ENCODE results near the gene C11orf65. TPM values are rescaled to one million over a fixed set of nuclear protein-coding genes. Genes with fewer than 3 reads are reported as not detected.
A peak's percentile ranks its signal among the peaks of the same experiment; 100 is the strongest.
"Not testable (repeated sequence)": the region's sequence is repeated elsewhere in the genome, so short reads cannot be mapped to it uniquely, and the experiment has no call there.

Gene C11orf65
- total RNA-seq, 1 donor from 2014 or later: 0.70 TPM

DNA sequence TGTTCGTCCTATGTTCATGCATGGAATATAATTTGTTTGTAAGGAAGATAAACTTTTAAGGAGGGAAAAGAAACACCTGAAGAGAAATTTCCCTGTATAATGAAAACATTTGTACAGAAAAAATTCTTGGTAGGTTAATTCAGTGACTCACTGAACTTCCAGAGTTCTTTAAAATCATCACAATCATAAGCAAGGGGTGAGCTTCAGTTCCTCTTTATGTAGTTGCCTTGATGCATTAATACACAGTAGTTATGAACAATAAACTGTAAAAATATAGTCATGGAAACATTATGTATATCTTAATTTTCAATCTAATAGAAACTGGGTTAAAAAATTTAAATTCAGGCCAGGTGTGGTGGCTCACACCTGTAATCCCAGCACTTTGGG lies 1.1 kb upstream of the C11orf65 start:
- Mint-ChIP-seq H3K36me3 (no peaks in the 10 kb centered on the region), H3K9me3 (no peaks in the 10 kb centered on the region), H3K4me1 (ENCODE audit: unreplicated experiment) (peaks cover 4% of the 10 kb centered on the region), H3K27ac (peak overlapping the region; percentile 100), H3K27me3 (no peaks in the 10 kb centered on the region), H3K4me3 (peak overlapping the region; percentile 99)
- no peak for DNase-seq (ENCODE audit: extremely low spot score, unreplicated experiment)
- TF ChIP-seq, protein P1, sequence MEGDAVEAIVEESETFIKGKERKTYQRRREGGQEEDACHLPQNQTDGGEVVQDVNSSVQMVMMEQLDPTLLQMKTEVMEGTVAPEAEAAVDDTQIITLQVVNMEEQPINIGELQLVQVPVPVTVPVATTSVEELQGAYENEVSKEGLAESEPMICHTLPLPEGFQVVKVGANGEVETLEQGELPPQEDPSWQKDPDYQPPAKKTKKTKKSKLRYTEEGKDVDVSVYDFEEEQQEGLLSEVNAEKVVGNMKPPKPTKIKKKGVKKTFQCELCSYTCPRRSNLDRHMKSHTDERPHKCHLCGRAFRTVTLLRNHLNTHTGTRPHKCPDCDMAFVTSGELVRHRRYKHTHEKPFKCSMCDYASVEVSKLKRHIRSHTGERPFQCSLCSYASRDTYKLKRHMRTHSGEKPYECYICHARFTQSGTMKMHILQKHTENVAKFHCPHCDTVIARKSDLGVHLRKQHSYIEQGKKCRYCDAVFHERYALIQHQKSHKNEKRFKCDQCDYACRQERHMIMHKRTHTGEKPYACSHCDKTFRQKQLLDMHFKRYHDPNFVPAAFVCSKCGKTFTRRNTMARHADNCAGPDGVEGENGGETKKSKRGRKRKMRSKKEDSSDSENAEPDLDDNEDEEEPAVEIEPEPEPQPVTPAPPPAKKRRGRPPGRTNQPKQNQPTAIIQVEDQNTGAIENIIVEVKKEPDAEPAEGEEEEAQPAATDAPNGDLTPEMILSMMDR (conservative IDR thresholded peaks at IDR 0.05): no peak

- peak overlapping the region; percentile 100 for H3K27ac Mint-ChIP-seq
- peaks cover 4% of the 10 kb centered on the region for H3K4me1 Mint-ChIP-seq (ENCODE audit: unreplicated experiment)
- no peaks in the 10 kb centered on the region for H3K27me3 Mint-ChIP-seq
- H3K9me3 Mint-ChIP-seq: no peaks in the 10 kb centered on the region
- H3K4me3 Mint-ChIP-seq: peak overlapping the region; percentile 99
- TF ChIP-seq, protein P1 (conservative IDR thresholded peaks at IDR 0.05): no peak
- H3K36me3 Mint-ChIP-seq: no peaks in the 10 kb centered on the region
- no peak for DNase-seq (ENCODE audit: extremely low spot score, unreplicated experiment)
Observed at GRCh38 chr11:108466405-108466804, 924 bp downstream of the C11orf65 start.

DNA sequence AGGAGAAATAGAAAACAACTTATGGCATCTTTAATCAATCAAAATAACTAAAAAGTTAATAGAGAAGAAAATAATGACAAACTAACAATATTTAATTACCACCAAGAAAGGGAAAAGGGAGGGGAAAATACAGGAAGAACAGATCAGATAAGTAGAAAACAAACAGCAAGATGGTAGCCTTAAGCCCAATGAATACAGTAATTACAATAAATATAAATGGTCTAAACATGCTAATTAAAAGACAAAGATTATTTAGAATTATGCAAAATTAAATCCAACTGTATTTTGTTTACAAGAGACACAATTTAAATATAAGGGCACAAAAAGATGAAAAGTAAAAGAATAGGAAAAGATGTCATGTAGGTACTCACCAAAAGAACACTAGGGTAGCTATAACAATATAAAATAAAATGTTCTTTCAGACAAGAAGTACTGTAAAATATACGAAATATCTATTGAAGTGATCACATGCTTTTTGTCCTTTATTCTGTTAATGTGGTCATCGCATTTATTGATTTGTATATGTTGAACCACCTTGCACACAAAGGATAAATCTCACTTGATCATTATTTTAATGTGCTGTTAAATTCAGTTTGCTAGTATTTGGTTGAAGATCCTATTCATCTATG lies 14.0 kb downstream of the C11orf65 start:
- Mint-ChIP-seq H3K36me3 (no peaks in the 10 kb centered on the region), H3K9me3 (peaks cover 11% of the 10 kb centered on the region), H3K4me1 (ENCODE audit: unreplicated experiment) (no peaks in the 10 kb centered on the region), H3K27me3 (no peaks in the 10 kb centered on the region), H3K4me3 (no peak overlapping the region), H3K27ac (no peak overlapping the region)
- no peak for DNase-seq (ENCODE audit: extremely low spot score, unreplicated experiment)
- TF ChIP-seq, protein P1 (conservative IDR thresholded peaks at IDR 0.05): no peak

GRCh38 chr11:108441445-108441844 lies 25.9 kb downstream of the C11orf65 start:
- not testable (repeated sequence) for H3K4me1 Mint-ChIP-seq (ENCODE audit: unreplicated experiment); H3K36me3 Mint-ChIP-seq; H3K4me3 Mint-ChIP-seq; H3K27me3 Mint-ChIP-seq; DNase-seq (ENCODE audit: extremely low spot score, unreplicated experiment); H3K27ac Mint-ChIP-seq
- H3K9me3 Mint-ChIP-seq: peaks cover 18% of the 10 kb centered on the region

DNA sequence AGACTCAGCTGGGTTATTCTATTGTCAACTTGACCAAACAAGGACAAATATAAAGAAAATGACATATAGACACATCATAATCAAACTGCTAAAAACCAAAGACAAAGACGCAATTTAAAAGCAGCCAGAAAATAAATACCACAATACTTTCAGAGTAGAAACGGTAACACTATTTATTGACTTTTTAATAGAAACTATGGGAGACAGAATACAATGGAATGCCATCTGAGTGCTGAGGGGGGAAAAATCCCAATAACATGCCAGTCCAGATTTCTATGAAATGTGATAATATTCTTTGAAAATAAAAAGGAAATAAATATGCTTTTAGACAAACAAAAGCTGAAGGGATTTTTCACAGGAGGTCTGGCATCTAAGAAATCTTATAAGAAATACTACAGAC lies 30.7 kb downstream of the C11orf65 start:
- Mint-ChIP-seq H3K27ac (no peak overlapping the region), H3K27me3 (no peaks in the 10 kb centered on the region), H3K4me3 (no peak overlapping the region), H3K4me1 (ENCODE audit: unreplicated experiment) (no peaks in the 10 kb centered on the region), H3K9me3 (peaks cover 9% of the 10 kb centered on the region), H3K36me3 (no peaks in the 10 kb centered on the region)
- no peak for DNase-seq (ENCODE audit: extremely low spot score, unreplicated experiment)
- TF ChIP-seq, protein P1 (conservative IDR thresholded peaks at IDR 0.05): no peak

DNA sequence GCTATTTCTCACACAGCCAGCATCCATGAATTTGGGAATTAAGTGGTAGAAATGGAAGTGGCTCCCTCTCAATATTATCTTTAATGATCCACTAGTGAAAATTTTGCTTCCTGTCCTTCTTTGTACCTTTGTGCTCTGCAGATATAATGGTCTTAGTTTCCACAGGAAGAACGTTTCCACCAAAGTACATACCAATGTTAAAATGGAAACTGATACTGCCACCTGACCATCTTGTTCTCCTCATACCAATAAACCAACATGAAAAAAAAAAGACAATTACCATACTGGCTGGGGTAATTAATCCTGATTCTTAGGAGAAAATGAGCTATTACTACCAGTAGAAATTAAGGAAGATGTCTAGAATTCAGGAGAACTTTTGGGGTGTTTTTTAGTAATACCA lies 32.3 kb downstream of the C11orf65 start:
- no peaks in the 10 kb centered on the region for H3K36me3 Mint-ChIP-seq
- H3K4me1 Mint-ChIP-seq (ENCODE audit: unreplicated experiment): no peaks in the 10 kb centered on the region
- H3K27me3 Mint-ChIP-seq: no peaks in the 10 kb centered on the region
- no peak overlapping the region for H3K27ac Mint-ChIP-seq
- no peak overlapping the region for H3K4me3 Mint-ChIP-seq
- TF ChIP-seq, protein P1 (conservative IDR thresholded peaks at IDR 0.05): no peak
- peaks cover 5% of the 10 kb centered on the region for H3K9me3 Mint-ChIP-seq
- no peak for DNase-seq (ENCODE audit: extremely low spot score, unreplicated experiment)
